HEK293T (cell line): ENCODE results near the gene RRBP1.

ENCODE experiments used
- BHLHE40 ChIP-seq: fragments of 450-650 bp; IDR thresholded peaks from 2 replicates; pipeline ENCODE4 v1.6.1; 2016; ENCODE audit warnings: mild to moderate bottlenecking, moderate library complexity, borderline replicate concordance
- CTBP1 ChIP-seq: fragments of 450-650 bp; IDR thresholded peaks from 2 replicates; pipeline ENCODE4 v1.6.1; 2016; ENCODE audit warnings: borderline replicate concordance
- FOXA1 ChIP-seq: fragments of 450-650 bp; IDR thresholded peaks from 2 replicates; pipeline ENCODE4 v1.6.1; 2016; ENCODE audit warnings: mild to moderate bottlenecking
- FOXM1 ChIP-seq: fragments of 450-650 bp; IDR thresholded peaks from 2 replicates; pipeline ENCODE4 v1.6.1; 2017; ENCODE audit warnings: mild to moderate bottlenecking, borderline replicate concordance
- HDGF ChIP-seq: fragments of 450-650 bp; IDR thresholded peaks from 2 replicates; pipeline ENCODE4 v1.6.1; 2017; ENCODE audit warnings: antibody characterized with exemption, borderline replicate concordance
- ZNF384 ChIP-seq: fragments of 450-650 bp; IDR thresholded peaks from 2 replicates; pipeline ENCODE4 v1.6.1; 2016

DNA sequence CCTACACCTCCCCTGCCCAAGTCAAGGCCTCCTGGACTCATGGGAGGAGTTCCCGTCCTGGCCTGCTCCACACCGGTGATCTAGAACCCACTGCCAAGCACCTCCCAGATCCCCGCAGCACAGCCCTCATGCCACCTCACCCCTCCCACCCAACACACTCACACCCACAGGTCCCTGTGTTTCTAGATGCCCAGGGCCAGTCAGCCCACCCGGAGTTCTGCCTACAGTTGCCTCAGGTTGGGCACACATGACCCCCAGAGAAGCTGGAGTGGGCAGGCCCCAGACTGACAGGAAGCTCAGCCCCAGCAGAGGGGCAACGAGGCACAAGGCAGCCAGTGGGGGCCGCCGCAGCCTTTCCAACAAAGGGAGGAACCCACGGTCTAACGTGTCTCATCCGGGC lies 29.6 kb downstream of the RRBP1 start:
- TF ChIP-seq CTBP1 (no peak), HDGF (no peak), ZNF384 (no peak), FOXA1 (no peak), FOXM1 (no peak), BHLHE40 (no peak)
